AG10803 (cell line): ENCODE data around the gene MMP11.

ENCODE experiments used
- DNase-seq: peaks from one replicate; pipeline ENCODE4 v3.0.0; 2010; ENCODE audit warnings: low read depth
- H3K4me3 ChIP-seq: 2 replicates; pipeline ENCODE4 v1.5.1; 2011; ENCODE audit warnings: mild to moderate bottlenecking, low read length, control low read depth
- CTCF ChIP-seq: conservative IDR thresholded peaks from 2 replicates; pipeline ENCODE4 v1.5.1; 2011; ENCODE audit warnings: mild to moderate bottlenecking, low read length, control low read depth, inconsistent platforms

Gene MMP11

GRCh38 chr22:23777776-23778576, 5.3 kb downstream of the MMP11 start:
- DNase-seq: no peak
- TF ChIP-seq CTCF: no peak
- no peak overlapping the region for H3K4me3 ChIP-seq

- DNase-seq: no peak
- TF ChIP-seq CTCF: no peak
- H3K4me3 ChIP-seq: no peak overlapping the region
These were observed 5.9 kb downstream of the MMP11 start for GRCh38 chr22:23778577-23778900.

GRCh38 chr22:23779083-23779482, 6.4 kb downstream of the MMP11 start:
- H3K4me3 ChIP-seq: no peak overlapping the region
- no peak for DNase-seq
- TF ChIP-seq CTCF: no peak

GRCh38 chr22:23779731-23780130, 7.1 kb downstream of the MMP11 start:
- DNase-seq: no peak

GRCh38 chr22:23780146-23780748, 7.6 kb downstream of the MMP11 start:
- DNase-seq: no peak
- TF ChIP-seq CTCF: no peak
- no peak overlapping the region for H3K4me3 ChIP-seq

More at GRCh38 chr22:23779731-23780130, 7.1 kb downstream of the MMP11 start:
- H3K4me3 ChIP-seq: no peak overlapping the region
- TF ChIP-seq CTCF: no peak

GRCh38 chr22:23781065-23781464, 8.4 kb downstream of the MMP11 start:
- H3K4me3 ChIP-seq: no peak overlapping the region
- no peak for DNase-seq
- TF ChIP-seq CTCF: no peak

- TF ChIP-seq CTCF: no peak
- H3K4me3 ChIP-seq: no peak overlapping the region
- DNase-seq: peak; percentile 79
These were observed 9.0 kb downstream of the MMP11 start for GRCh38 chr22:23781511-23782183.
